Adrenal gland (tissue), 12 donors: Measurements from ENCODE around the gene LDLRAD2. TPM values are rescaled to one million over a fixed set of nuclear protein-coding genes. Genes with fewer than 3 reads are reported as not detected.
"Not testable (repeated sequence)": the region's sequence is repeated elsewhere in the genome, so short reads cannot be mapped to it uniquely, and the experiment has no call there.

Source experiments
- DNase-seq, 7 donors: peaks; one replicate each; pipeline ENCODE4 v3.0.0-alpha.2; 2019 to 2020
- H3K27ac ChIP-seq, 5 donors: fragments of 200-600 bp; sonication (generic) in 4 of 5; 1 replicate in 3 of 5; 2 replicates in 2 of 5; pipeline versions ENCODE4 v1.5.1 to v1.8.0; 2016 to 2020; ENCODE audit warnings: mild to moderate bottlenecking in 1 of 5
- H3K27me3 ChIP-seq: fragments of 200-600 bp; 2 replicates; pipeline ENCODE4 v1.8.0; 2021
- H3K36me3 ChIP-seq, 2 donors: fragments of 200-600 bp; replicated peaks in 1 of 2; 1 replicate in 1 of 2; 2 replicates in 1 of 2; pipeline versions ENCODE4 v1.5.1 to v1.8.0; 2018 to 2022
- H3K4me1 ChIP-seq, 2 donors: fragments of 200-600 bp; replicated peaks in 1 of 2; 1 replicate in 1 of 2; 2 replicates in 1 of 2; pipeline versions ENCODE4 v1.5.1 to v1.8.0; 2018 to 2021
- H3K4me3 ChIP-seq, 4 donors: fragments of 200-600 bp; sonication (generic) in 3 of 4; one replicate each; pipeline ENCODE4 v1.5.1; 2016 to 2018
- H3K9me3 ChIP-seq, 3 donors: fragments of 200-600 bp; sonication (generic) in 1 of 3; replicated peaks in 1 of 3; 1 replicate in 2 of 3; 2 replicates in 1 of 3; pipeline versions ENCODE4 v1.5.1 to v1.8.0; 2016 to 2021
- POLR2A ChIP-seq, 2 donors: fragments of 450-650 bp; IDR thresholded peaks; one replicate each; pipeline ENCODE4 v1.6.1; 2017; ENCODE audit warnings: antibody characterized with exemption in 2 of 2, mild to moderate bottlenecking in 2 of 2, moderate library complexity in 1 of 2
- WGBS, 4 donors: extraction: QIAGEN DNeasy Blood & Tissue Kit in 2 of 4; methylation state at CpG; one replicate each; pipeline versions ENCODE4 v1.1.5 to v1.1.7; 2013 to 2017; 5-methylcytosine and 5-hydroxymethylcytosine counted together
- intact Hi-C, 2 donors: fragments of 100-400 bp; cut with DNase I; formaldehyde crosslinking; loops; one replicate each; pipeline versions ENCODE4 v1.14.1 to v1.15.0; 2022 to 2023
- polyA plus RNA-seq, 3 donors: library from polyadenylated mRNA; stranded (reverse); fragments of 200-250 nt in 2 of 3; fragments of 350-450 nt in 1 of 3; fragmentation: Illumina TruSeq in 1 of 3; extraction: RNeasy Lipid Tissue Mini Kit (QIAGEN cat#74804) in 1 of 3; gene quantifications; one replicate each; pipeline ENCODE4 v1.2.3, GENCODE V29; 2013 to 2014
- total RNA-seq, 9 donors: library from RNA; depleted of rRNA in 4 of 9; stranded (reverse); fragments of >200 nt in 4 of 9; fragments of 120-200 nt in 1 of 9; fragmentation: NEBNext Ultra II Directional in 1 of 9; extraction: Animal tissue kit (Norgen Biotek cat#: 25700) in 1 of 9; gene quantifications; one replicate each; pipeline versions ENCODE4 v1.1.0 to v1.2.4, GENCODE V29; 2013 to 2023
- TF ChIP-seq, protein P1 (sequence below), 6 experiments: fragments of 450-650 bp in 4 of 6; fragments of 200-600 bp in 2 of 6; sonication (generic) in 1 of 6; IDR thresholded peaks; 1 replicate in 5 of 6; 2 replicates in 1 of 6; pipeline versions ENCODE4 v1.5.1 to v1.8.0; 2016 to 2021; ENCODE audit warnings: antibody characterized with exemption in 6 of 6, mild to moderate bottlenecking in 2 of 6, moderate library complexity in 1 of 6
- donor health status: healthy with polysubstance abuse.
- donor health status: Bipolar disorder and iron deficiency.
- donor health status: DM: yes; HTN: yes; CAD: no.
- donor health status: DM: no; HTN: no; CAD: no.
- donor health status: DM: no; HTN: no; CAD: no.
- donor health status: DM: yes; HTN: yes; CAD: no.

Gene LDLRAD2
- total and polyA plus RNA-seq, 12 donors, result 0.16 to 9.4 (median 1.1) TPM; not detected in 1

DNA sequence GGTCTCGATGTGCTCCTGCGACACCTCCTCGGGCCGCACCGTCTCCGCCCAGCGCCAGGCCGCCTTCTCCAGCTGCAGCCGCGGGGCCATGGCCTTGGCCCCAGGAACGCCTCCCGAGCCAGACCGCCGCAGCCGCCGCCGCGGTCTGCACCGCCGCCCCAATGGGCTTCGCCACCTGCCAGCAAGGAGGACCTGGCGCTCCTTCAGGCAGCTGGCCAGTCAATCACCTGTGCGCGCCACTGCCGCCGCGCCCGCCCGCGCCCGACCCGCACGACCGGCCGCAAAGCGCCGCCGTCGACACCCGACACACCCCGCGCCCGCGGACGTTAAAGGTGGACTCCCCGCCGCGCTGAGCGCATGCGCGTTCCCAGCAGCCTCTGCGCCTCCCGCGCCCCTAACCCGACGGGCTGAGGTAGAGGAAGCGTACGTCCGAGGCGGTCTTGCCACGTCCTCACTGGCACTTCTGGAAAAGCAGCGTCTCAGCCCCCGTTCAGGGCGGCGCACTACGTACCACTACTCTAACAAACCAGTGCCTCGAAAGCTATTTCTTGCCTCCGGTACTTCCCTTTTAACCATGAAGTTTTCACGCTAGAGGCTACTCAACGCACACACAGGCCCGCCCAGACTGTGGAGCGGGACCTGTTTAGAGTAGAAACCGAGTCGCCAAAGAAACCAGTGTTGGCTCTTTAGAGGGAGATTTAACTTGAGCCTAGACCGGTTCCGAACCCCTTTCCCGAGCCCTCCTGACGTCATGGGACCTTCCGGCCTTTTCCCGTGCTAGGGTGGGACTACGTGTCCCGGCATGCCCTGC lies 29.0 kb upstream of the LDLRAD2 start, which contains the start of gene USP48:
TSS of gene USP48 (minus strand) at position 282 of the 811 bp plus-strand sequence. CDS start at position 90, 192 bp downstream.
- WGBS, 4 donors, result 0 to 1% (median 1%) methylated on average over 28 to 82 of the region's 82 CpGs
- peak within 1 kb of the TSS; percentile 99 to 100 (median 99) for H3K27ac ChIP-seq
- H3K27me3 ChIP-seq, result no peaks in the 10 kb centered on the region
- TF ChIP-seq POLR2A (IDR thresholded peaks at IDR 0.05), result peak; percentile 96 to 97
- TF ChIP-seq, protein P1, sequence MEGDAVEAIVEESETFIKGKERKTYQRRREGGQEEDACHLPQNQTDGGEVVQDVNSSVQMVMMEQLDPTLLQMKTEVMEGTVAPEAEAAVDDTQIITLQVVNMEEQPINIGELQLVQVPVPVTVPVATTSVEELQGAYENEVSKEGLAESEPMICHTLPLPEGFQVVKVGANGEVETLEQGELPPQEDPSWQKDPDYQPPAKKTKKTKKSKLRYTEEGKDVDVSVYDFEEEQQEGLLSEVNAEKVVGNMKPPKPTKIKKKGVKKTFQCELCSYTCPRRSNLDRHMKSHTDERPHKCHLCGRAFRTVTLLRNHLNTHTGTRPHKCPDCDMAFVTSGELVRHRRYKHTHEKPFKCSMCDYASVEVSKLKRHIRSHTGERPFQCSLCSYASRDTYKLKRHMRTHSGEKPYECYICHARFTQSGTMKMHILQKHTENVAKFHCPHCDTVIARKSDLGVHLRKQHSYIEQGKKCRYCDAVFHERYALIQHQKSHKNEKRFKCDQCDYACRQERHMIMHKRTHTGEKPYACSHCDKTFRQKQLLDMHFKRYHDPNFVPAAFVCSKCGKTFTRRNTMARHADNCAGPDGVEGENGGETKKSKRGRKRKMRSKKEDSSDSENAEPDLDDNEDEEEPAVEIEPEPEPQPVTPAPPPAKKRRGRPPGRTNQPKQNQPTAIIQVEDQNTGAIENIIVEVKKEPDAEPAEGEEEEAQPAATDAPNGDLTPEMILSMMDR (IDR thresholded peaks at IDR 0.05), result no peak
- H3K36me3 ChIP-seq, result no peaks in the 10 kb centered on the region
- peak; percentile 94 to 99 (median 98) for DNase-seq
- intact Hi-C loops, result no loop called here
- H3K9me3 ChIP-seq, result no peaks in the 10 kb centered on the region
- H3K4me3 ChIP-seq, result peak within 1 kb of the TSS; percentile 81 to 93 (median 90)
- peaks cover 18 to 26% of the 10 kb centered on the region in 2 donors for H3K4me1 ChIP-seq

DNA sequence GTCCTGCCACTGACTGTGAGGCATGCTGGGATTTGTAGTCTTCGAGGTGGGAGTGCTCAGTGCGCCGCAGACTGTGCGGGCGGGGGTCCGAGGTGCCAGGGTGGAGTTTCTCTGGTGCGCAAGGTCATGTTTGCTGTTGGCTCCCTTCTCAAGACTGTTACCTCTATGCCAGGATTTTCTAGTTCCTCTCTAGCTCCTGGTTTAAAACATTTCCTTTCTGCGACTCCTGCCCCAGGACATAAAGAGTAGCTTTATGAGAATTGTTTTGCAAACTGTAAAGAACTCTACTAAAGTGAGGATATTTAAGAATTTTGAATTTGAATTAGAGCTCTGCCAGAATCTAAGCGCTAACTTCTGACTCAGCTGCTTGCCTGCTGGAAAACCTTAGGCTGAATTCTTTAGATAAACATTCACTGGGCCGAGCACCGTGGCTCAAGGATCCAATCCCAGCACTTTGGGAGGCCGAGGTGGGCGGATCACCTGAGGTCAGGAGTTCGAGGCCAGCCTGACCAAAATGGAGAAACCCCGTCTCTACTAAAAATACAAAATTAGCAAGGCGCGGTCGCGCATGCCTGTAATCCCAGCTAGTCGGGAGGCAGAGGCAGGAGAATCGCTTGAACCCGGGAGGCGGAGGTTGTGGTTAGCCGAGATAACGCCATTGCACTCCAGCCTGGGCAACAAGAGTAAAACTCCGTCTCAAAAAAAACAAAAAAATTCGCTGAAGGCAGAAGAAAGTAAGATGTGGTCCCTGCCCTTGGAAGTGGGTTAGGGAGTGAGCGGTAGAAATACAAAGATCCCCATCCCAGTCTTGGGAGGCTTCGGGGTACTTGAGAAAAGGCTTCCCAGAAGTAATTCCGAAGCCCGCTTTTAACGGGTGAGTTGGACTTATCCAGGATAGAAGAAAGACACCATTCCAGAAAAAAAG lies 28.1 kb upstream of the LDLRAD2 start:
- Histone ChIP-seq H3K4me1 (peaks cover 18 to 22% of the 10 kb centered on the region in 2 donors), H3K27ac (peak overlapping the region; percentile 99 to 100 (median 99)), H3K4me3 (peak overlapping the region in 1 of 4 donors; percentile 93), H3K27me3 (no peaks in the 10 kb centered on the region), H3K36me3 (no peaks in the 10 kb centered on the region), H3K9me3 (no peaks in the 10 kb centered on the region)
- WGBS, 4 donors, result 35 to 43% (median 42%) methylated on average over 29 to 32 of the region's 32 CpGs
- peak; percentile 53 to 98 (median 74) for DNase-seq
- intact Hi-C loops, result no loop called here
- no peak for TF ChIP-seq POLR2A (IDR thresholded peaks at IDR 0.05)
- TF ChIP-seq, protein P1 (IDR thresholded peaks at IDR 0.05), result peak in 1 of 6 experiments; percentile 10

DNA sequence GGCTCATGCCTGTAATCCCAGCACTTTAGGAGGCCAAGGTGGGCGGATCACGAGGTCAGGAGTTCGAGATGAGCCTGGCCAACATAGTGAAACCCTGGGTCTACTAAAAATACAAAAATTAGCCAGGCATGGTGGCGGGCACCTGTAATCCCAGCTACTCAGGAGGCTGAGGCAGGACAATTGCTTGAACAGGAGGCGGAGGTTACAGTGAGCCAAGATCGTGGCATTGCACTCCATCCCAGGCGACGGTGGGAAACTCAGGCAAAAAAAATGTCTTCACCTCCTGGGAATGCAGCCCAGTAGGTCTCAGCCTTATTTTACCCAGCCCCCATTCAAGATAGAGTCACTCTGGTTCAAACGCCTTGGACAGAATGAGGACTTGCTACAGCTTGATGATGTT lies 26.3 kb upstream of the LDLRAD2 start:
- intact Hi-C loops, H3K27ac ChIP-seq, H3K4me1 ChIP-seq, DNase-seq, H3K4me3 ChIP-seq, H3K36me3 ChIP-seq, H3K9me3 ChIP-seq, H3K27me3 ChIP-seq: not testable (repeated sequence)
- 79 to 85% (median 81%) methylated on average over 9 of the region's 9 CpGs for whole genome bisulfite sequencing, 4 donors

DNA sequence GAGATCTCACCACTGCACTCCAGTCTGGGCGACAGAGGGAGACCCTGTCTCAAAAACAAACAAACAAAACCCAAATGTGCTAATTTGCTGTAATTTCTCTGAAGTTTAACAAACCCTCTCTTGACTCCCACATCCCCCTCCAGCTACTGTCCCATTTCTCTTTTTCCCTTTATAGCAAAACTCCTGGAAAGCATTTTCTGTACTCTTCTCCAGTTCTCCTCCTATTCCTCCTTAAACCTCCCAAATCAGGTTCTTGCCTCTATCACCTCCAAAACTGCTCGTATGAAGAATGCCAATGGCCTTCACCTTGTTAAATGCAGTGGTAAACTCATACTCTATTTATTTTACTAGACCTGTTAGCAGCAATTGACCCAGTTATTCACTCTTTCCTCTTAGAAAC lies 25.4 kb upstream of the LDLRAD2 start:
- Histone ChIP-seq H3K4me1 (peaks cover under 1 to 8% of the 10 kb centered on the region in 2 donors), H3K27ac (no peak overlapping the region), H3K9me3 (no peaks in the 10 kb centered on the region), H3K36me3 (no peaks in the 10 kb centered on the region), H3K4me3 (no peak overlapping the region), H3K27me3 (no peaks in the 10 kb centered on the region)
- DNase-seq, result no peak
- TF ChIP-seq, protein P1 (IDR thresholded peaks at IDR 0.05), result no peak
- no peak for TF ChIP-seq POLR2A (IDR thresholded peaks at IDR 0.05)
- WGBS, 4 donors, result 66 to 76% (median 66%) methylated on average over 2 of the region's 2 CpGs
- intact Hi-C loops, result no loop called here
